ENCODE data around the gene MEGF11.

Gene MEGF11

DNA sequence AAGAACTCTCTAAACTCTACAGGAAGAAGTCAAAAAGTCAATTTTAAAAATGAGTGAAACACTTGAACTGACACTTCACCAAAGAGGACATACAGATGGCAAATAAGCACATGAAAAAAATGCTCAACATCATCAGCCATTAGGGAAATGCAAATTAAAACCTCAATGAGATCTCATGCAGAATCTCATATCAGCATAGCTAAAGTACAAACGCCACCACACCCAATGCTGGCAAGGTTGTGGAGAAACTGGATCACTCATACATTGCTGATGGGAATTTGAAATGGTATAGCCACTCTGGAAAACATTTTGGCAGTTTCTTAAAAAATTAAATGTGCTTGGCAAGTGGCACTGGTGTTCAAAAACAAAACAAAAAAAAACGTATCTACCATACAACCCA is 34.2 kb downstream of the MEGF11 start:
- no peak for DNase-seq (ENCODE audit: low read depth, low spot score)

DNA sequence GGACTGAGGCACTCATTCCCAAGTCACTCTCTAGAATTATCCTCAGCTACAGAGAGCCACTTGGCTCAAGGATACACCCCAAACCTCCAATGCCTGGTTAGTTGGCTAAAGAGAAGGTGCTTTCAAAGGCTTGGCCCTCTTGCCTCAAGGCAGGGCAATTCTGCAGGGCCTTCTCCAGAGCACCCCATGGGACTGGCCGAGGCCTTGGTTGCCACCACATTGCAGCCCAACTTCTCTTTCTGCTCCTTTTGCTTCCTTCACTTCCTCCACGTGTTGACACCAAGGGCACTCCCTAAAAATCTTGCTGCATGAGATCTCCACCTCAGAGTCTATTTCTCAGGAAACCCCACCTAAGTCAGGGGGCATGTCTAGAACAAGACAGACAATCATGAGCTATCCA is 36.7 kb downstream of the MEGF11 start:
- no peak for DNase-seq (ENCODE audit: low read depth, low spot score)

DNA sequence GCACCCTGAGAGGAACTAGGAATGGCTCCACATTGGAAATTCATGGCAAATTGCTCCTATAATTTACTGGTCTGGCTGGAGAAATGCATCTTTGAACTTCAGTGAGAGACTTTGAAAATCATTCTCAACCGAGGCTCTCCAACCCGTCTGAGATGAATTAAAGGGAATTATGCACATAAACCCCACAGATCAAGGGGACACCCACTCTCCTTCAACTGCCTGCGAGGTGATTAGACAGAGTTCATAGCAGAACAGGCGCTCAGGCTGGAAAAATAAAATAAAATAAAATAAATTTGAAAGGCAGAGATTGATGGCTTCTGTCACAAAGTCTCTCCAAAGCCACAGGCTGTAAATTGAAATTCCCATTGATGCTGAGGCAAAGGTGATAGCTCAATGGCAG is 37.7 kb downstream of the MEGF11 start:
- no peak for DNase-seq (ENCODE audit: low read depth, low spot score)

DNA sequence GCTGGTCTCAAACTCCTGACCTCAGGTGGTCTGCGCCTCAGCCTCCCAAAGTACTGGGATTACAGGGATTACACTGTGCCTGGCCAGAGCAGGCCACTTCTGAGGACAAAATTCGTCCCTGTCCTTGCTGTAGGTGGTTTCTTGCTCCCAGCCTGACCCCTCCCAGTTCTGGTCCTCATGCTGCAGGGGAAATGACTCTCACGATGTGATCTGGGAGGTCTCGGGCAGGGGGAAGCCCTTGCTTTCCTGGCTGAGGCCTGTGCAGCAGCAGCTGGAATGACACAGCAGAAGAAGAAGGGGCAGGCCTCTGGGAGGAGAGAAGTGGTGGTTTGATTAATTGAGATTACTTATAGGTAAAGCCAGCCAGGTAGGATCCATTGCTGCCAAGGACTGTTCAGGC is 39.3 kb downstream of the MEGF11 start:
- no peak for DNase-seq (ENCODE audit: low read depth, low spot score)

DNA sequence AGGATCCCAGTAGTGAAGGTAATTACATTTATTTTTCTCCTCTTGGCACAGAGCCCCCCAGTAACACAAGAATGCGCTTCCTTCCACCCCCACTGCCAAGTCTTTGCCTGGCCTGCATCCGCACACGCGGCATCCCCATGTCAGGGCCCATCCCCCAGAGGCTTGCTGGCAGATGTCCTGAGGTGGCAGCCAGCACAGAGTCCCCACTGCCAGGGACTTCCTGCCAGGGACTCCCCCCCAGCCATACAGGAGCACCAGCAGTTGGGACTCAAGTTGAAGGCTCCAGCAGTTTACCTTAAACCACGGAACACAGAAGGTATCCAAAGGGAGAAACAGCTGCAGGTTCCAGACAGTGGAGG is 41.0 kb downstream of the MEGF11 start:
- peak; percentile 41 for DNase-seq (ENCODE audit: low read depth, low spot score)

DNA sequence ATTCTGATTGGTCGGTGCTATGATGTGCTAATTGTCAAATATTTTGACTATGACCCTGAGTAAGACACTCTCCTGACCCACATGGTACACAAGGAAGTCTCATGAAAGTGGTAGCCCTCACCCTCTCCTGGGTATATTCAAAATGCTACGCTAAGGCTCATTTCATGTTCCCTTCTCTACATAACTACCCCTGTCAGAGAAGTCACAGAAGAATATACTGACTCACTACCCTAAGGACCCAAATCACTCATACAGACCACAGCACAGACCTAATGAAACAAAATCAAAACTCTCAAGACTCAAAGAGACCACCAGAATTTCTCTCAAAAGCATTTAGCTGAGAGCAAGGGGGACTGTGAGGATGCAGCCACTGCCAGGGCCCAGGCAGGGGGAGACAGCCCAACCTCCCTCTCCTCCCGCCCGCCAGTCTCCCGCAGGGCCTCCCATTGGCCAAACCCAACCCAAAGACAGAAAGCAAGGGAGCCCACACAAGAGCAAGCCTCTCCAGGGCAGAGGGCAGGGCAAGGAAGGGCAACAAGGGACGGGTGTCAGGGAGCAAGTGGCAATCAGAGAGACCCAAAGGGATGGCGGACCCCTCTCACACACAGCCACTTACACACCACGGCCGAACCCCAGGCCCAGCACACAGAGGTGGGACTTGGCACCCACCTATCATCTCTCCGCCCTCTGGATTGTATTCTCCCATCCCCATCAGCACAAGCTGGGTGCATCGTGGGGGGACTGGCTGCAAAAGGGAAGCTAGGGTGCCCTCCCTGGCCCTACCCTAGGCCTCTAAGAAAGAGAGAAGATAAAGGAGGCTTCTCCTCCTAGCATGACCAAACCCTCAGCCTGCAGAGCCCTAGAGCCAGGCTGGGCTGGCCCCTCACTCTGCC is 41.6 kb downstream of the MEGF11 start:
- DNase-seq (ENCODE audit: low read depth, low spot score): no peak

DNA sequence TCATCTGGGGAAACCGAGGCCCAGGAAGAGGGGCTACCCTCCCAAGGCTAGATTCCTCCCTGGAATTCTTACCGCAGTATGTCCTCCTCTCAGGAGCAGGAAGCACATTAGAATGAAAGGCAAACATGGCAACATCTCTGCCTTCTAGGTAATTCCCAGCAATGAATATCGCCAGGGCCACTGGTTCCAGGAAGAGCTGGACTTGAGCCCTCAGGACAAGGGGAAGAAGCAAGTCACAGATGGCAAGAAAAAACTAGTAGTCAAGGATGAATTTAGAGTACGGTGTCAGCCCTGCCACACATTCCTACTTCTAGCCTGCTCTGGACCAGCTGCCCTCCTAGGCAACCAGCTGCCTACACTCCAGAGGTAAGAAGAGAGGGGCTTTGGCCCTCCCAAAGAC is 42.9 kb downstream of the MEGF11 start:
- DNase-seq (ENCODE audit: low read depth, low spot score): no peak

DNA sequence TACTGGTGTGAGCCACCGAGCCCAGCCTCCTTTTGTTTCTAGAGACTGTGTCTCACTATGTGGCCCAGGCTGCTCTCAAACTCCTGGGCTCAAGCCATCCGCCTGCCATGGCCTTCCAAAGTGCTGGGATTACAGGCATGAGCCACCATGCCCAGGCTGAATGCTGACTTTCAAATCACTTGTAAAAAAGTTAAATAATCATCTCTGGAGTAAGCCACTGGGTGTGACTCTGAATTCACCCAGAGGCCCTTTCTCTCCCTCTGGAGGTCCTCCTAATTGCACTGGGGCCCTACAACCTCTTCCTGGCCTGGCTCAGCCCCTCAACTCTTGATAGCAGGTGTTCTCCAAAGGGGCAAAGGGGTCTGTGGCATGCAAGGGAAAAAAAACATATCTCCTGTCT is 54.8 kb downstream of the MEGF11 start:
- DNase-seq (ENCODE audit: low read depth, low spot score): no peak

DNA sequence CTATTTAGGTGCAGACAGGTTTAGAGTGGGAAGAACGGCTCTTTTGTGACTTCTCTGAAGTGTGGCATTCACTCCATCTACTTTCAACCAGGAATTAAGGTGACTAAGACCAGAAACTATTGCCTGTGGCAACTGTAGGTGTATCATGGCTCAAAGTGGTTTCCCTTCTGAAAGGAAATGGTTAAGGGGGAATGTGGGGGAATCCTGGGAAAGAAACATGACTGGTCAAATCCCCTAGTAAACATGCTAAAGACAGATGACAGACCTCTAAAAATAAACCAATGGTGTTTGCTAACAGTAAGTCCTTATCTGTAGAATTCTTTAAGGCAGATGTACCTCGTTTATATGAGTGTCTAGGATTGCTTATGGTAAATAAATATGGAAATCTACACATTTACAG is 56.9 kb downstream of the MEGF11 start:
- DNase-seq (ENCODE audit: low read depth, low spot score): peak; percentile 79

DNA sequence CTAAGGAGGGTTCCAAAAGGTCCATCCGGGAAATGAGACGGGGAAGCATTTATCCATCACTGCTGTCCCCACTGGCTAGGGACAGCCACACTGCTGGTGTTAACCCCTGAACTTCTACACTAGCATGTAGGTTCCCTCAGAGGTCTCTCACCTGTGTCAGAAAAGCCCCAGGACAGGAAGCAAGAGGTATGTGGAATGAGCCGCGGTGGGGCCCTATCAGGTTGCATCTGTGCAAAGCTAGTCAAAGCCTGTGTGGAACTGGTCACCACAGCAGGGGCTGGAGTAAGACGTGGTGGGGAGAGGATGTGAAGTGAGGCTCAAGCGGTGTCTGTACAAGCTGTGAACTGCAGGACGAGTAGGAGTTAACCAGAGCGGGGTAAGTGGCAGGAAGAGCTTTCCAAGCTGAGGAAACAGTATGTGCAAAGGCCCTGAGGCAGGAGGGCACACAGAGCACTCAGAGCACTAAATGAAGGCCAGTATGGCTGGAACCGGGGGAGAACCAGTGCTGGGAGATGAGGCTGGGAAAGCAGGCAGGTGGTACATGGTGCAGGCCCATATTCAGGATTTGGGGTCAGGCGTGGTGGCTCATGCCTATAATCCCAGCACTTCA is 57.8 kb downstream of the MEGF11 start:
- DNase-seq (ENCODE audit: low read depth, low spot score): no peak

DNA sequence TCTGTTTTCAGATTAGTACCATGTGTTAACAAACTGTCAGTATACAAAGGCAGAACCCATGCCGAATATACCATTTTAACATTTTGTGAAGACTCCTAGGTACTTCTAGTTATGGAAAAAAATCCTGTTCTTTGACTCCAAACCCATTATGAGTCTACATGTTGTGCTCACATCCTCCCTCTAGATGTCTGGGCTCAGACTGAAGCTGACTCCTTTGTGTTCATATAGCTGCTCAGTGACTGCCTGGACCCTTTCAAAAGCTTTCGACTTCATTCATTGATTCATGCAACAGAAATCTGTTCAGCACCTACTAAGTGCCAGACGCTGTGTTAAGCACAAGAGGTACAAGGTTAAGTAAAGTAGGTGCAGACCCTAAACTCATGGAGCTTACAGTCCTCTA is 60.5 kb downstream of the MEGF11 start:
- no peak for DNase-seq (ENCODE audit: low read depth, low spot score)

DNA sequence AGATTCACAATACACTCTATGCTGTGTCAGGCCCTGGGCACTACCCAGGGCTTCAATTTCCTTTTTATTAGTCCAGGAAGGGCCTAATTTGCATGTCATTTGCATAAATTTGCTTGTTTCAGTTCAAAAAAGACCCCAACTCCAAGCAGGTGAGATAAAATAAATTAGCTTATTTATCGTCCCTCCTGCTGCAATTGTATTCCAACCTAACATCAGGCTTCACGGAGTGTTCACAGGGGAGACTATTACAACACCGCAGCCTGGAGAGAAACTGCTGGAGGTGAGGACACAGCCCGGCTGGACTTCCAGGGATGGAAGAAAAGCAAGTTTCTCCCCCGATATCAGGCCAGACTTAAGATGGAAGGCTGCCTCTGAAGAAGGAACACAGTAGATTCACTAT is 62.8 kb downstream of the MEGF11 start:
- no peak for DNase-seq (ENCODE audit: low read depth, low spot score)

DNA sequence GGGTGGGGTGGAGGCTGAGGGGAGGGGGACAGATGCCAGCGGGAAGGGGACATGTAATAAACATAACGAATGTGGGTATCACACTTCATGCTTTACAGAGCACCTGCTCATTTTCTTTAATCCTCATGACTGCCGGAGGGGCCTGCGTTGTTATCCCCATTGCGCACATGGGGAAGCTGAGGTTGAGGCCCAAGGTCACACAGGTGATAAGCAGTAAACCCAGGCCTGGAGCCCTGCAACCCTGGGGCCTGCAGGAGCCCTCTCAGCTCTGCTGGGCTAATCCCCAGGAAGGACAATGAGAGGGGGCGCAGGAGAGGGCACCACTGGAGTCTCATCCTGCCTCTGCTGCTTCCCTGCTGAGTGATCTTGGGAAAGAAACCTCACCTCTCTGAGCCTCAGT is 64.3 kb downstream of the MEGF11 start:
- DNase-seq (ENCODE audit: low read depth, low spot score): no peak

DNA sequence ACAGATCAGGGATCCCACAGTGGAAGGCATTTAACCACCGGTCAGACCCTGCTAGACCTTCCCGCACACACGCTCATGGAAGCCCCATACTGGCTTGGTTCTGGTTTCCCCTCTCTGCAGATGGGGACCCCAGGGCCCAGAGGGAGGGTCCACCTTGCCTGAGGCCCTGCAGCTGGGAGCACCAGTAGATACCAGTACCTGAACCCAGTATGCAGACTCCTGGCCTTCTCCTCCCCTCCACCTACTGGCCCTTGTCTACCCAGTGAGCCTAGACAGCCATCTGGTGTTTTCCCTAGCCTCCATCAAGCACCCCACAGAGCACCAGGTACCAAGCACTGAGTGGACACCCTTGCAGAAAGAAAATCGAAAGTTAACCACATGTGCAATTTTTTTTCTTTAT is 65.1 kb downstream of the MEGF11 start:
- no peak for DNase-seq (ENCODE audit: low read depth, low spot score)

DNA sequence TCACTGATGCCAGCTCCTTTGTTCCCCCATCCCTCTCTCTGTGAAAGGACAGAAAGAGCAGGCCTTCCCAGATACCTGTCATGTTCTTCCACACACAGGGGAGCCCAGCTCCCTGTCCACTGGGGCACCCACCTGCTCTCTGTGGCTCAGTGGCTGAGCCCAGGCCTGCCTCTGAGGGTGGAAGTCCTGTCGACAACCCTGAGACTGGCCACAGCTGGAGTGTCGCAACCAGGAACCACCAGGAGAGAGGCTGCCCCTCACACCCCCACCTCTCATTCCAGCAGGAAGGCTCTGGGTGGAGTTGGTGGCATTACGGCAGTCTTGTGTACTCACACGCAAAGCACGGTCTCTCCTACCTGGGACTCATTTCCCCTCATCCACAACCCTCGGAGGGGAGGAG is 66.3 kb downstream of the MEGF11 start:
- no peak for DNase-seq (ENCODE audit: low read depth, low spot score)

DNA sequence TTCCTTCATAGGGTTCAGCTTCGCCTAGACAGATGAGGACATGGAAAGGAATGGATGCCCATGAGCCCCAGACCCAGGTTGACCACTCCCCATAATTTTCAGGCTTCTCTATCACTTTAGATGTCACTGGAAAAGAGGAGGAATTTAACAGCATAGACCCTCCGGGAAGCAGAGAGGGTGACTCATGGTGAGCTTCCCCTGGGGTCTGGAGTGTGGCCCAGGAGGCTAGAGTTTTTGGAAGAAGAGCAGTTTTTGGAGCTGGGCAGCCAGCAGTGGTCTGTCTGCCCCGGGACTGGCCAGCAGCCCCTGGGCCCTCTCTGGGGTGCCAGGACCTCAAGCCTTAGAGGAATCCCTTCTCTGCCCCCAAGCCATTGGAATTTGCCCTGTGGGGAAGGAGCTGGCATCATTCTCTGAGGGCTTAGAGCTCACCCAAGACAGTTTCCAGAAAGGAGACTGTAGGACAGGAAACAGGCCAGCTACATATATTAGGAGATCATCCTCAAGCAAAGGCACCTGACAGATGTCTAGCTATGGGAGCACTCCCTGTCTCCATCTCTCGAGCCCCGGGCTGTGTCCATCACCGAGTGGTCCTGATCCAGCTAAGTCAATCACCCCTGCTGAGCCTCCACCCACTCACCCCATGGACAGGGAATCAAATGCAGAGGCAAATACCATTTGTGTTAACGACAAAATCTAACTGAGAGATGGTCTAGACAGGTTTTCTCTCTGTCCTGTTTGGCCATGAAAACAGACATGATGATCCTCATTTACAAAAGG is 67.3 kb downstream of the MEGF11 start:
- peak; percentile 77 for DNase-seq (ENCODE audit: low read depth, low spot score)

DNA sequence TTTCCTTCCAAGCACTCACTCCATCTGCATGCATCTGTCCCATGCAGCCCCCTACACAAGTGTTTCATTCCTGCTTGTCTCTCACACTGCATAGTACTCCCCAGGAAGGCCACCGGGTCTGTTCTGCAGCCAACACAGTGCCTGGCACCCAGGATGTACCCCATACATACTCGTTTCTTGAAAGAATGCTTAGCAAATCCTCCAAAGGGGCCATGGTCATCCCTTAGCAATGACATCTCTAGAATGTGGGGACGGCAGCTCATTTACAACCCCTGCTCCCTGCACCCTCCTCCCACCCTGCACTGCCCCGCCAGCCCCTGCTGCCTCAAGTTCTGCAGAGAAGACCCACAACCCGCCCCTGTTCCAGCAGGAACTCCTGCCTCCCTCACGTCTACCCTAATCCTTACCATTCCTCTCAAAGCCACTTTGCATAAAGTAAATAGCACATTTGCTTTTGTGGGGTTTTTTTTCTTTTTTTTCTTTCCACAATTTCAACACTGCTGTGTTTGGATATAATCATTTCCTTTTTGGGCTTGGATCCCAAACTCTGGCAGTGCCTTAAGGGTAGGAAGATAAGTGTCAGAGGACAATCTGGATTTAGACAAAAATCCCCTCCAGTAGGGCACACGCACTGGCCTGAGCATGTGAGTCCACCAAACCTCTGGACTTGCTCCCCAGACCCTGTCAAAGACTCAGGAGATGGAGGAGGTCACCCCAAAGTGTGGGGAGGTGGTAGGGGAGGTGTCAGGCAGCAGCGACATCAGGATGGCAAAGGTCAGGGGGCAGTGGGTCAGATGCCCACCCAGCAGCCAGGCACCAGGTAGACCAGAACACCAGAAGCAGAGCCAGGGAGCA is 68.4 kb downstream of the MEGF11 start:
- peak; percentile 39 for DNase-seq (ENCODE audit: low read depth, low spot score)

DNA sequence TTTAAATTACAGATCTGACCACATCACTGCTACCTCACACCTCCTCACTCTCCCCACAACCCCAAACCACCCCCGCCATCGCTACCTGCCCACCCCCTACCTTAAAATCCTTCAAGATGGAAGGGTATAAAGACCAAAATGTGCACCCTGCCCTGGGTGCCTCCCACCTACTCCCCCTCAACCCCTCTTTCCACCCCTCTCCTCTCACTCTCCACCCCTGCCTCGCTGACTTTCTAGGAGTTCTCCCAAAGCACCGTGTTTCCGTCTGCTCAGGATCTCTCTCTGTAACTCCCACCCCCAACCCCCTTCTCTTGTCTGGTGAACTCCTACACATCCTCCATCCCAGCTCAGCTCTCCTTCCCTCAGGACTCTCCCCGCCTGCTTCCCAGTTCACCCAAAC is 69.1 kb downstream of the MEGF11 start:
- DNase-seq (ENCODE audit: low read depth, low spot score): no peak

DNA sequence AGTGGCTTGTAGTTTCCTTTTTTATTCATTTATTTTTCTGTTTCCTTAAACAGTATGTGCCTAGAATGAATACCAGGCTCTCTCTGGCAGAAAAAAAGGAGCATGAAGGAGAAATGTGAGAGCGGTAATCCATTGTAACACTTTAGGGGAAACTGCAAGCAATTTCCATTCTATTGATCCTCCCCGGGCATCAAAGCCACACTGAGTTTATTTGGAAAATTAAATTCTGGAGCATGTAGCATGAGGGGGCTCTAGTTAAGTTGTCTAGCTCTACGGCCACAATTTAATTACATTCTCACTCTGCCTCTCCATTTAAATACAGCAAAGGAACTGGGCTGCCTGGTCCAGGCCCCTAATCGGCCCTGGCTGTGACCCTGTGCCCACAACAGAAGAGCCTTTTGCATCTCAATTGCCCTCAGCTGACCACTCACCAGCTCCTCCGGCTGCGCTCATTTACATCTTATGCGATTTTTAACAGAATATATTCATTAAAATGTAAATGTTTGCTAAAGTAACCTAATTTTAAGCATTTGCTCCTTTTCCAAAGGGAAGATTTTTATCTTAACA is 72.9 kb downstream of the MEGF11 start:
- no peak for DNase-seq (ENCODE audit: low read depth, low spot score)

DNA sequence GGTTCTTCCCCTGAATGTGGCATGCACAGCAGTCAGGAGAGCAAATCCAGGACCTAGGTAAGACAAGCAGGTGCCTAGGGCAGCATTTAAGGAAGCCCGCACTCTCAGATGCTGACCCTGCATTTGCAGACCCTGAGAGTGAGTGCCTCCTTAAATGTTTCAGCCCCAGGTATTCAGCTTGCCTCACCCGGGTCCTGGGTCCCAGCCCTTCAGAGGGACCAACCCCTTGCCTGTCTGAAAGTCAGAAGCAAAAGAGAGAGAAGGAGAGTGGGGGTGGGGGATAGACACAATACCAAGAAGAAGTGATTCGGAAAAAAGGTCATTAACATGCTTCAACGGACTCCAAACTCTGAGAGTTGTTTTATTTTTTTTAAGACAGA is 75.0 kb downstream of the MEGF11 start:
- DNase-seq (ENCODE audit: low read depth, low spot score): no peak

DNA sequence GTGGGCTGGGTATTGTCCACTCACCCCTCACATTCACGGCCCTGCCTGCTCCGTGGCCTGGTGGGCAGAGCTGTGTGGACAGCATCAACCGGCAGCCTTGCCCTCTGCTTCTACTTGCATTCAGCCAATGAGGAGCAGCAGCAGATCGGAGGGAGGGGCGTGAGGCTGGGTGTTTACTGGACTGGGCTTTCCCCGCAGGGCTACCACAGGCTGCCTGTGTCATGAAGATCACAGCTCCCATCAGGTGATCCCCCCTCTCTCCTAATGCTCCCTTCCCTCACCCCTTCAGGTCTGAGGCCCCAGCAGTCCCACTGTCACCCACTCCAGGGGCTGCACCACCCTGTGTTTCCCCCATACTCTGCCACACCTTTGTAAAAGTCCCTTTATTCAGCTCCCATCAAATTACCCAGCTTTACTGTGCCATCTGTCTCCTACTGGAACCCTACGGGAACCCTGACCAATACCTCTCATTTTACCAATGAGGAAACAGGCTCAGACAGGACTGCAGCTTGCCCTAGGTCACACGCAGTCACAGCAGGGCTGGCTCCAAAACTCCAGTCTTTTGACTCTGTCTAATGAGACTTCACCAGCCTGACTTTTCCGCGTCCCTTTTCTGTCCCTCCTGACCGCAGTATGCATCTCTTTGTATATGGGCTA is 81.1 kb downstream of the MEGF11 start:
- DNase-seq (ENCODE audit: low read depth, low spot score): no peak
